Measurements from ENCODE around the gene ALKBH5.

DNA sequence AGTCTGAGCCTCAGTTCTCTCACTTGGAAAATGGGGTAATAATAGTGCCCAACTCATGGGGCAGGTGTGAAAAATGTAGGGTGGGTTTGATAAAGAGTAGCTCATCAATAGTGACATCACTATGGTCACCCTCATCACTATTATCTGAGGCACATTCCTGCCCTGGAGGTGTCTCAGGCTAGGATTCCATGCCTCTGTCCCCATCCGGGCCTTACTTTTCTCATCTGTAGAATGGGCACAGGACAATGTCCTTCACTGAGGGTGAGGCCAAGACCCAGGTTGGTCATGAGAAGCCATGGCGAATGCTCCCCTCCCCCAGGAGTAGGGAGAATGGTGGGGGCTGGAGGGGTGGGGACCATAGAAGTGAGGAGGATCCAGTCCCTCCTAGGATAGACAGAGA lies 44.5 kb upstream of the ALKBH5 start:
- TF ChIP-seq, protein P1, sequence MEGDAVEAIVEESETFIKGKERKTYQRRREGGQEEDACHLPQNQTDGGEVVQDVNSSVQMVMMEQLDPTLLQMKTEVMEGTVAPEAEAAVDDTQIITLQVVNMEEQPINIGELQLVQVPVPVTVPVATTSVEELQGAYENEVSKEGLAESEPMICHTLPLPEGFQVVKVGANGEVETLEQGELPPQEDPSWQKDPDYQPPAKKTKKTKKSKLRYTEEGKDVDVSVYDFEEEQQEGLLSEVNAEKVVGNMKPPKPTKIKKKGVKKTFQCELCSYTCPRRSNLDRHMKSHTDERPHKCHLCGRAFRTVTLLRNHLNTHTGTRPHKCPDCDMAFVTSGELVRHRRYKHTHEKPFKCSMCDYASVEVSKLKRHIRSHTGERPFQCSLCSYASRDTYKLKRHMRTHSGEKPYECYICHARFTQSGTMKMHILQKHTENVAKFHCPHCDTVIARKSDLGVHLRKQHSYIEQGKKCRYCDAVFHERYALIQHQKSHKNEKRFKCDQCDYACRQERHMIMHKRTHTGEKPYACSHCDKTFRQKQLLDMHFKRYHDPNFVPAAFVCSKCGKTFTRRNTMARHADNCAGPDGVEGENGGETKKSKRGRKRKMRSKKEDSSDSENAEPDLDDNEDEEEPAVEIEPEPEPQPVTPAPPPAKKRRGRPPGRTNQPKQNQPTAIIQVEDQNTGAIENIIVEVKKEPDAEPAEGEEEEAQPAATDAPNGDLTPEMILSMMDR (IDR thresholded peaks at IDR 0.05; ENCODE audit: poor library complexity): no peak
- TF ChIP-seq EZH2 (IDR thresholded peaks at IDR 0.05; ENCODE audit: borderline replicate concordance): no peak
- TF ChIP-seq EZH2phosphoT487 (IDR thresholded peaks at IDR 0.05; ENCODE audit: low read depth, severe bottlenecking, unreplicated experiment): no peak
